SK-N-SH (cell line): Measurements from ENCODE around the gene UCK1. TPM values are rescaled to one million over a fixed set of nuclear protein-coding genes. Genes with fewer than 3 reads are reported as not detected.

Experiments
- CTCF ChIA-PET: fragments of 300-600, 350-600 bp; formaldehyde crosslinking; extraction: SDS; loops from one replicate; lab custom pipeline; 2021; lab: Yijun Ruan, JAX
- POLR2A ChIA-PET: fragments of 350-600 bp; sonication (Branson Sonifier 250); formaldehyde crosslinking; extraction: SDS; loops from one replicate; lab custom pipeline; 2020; ENCODE audit warnings: antibody characterized with exemption, inconsistent platforms; lab: Yijun Ruan, JAX
- DNase-seq: peaks from one replicate; pipeline ENCODE4 v3.0.0; 2012
- H2AFZ ChIP-seq: fragments of 200-600 bp; sonication (generic); 2 replicates; pipeline ENCODE4 v1.8.1; 2016; ENCODE audit warnings: antibody characterized with exemption, mild to moderate bottlenecking, low read depth
- H3F3A ChIP-seq: fragments of 200-600 bp; sonication (generic); replicated peaks from 2 replicates; pipeline ENCODE3; 2016; ENCODE audit warnings: antibody characterized with exemption, mild to moderate bottlenecking; ENCODE audit not compliant: insufficient read depth
- H3K27ac ChIP-seq, 2 experiments: fragments of 200-500 bp in 1 of 2; fragments of 200-600 bp in 1 of 2; sonication (Bioruptor generic) in 1 of 2; sonication (generic), shearing (Covaris generic) in 1 of 2; 2 replicates each; pipeline versions ENCODE4 v1.5.1 to v1.6.1; 2014 to 2016; ENCODE audit warnings: low read depth in 2 of 2, inconsistent platforms in 1 of 2, low read length in 1 of 2, mild to moderate bottlenecking in 1 of 2, mixed read lengths in 1 of 2
- H3K27me3 ChIP-seq: fragments of 200-600 bp; sonication (generic), shearing (Covaris generic); 2 replicates; pipeline ENCODE4 v1.6.1; 2016; ENCODE audit warnings: mixed run types; ENCODE audit not compliant: insufficient read depth
- H3K36me3 ChIP-seq, 2 experiments: fragments of 200-500 bp in 1 of 2; fragments of 200-600 bp in 1 of 2; sonication (Bioruptor generic) in 1 of 2; sonication (generic) in 1 of 2; replicated peaks in 1 of 2; 2 replicates each; pipeline versions ENCODE3 to v1.5.1; 2014 to 2016; ENCODE audit warnings: low read length in 1 of 2, mild to moderate bottlenecking in 1 of 2; ENCODE audit not compliant: insufficient read depth in 2 of 2, control insufficient read depth in 1 of 2
- H3K4me1 ChIP-seq, 2 experiments: fragments of 200-500 bp in 1 of 2; fragments of 200-600 bp in 1 of 2; sonication (Bioruptor generic) in 1 of 2; sonication (generic), shearing (Covaris generic) in 1 of 2; 2 replicates each; pipeline versions ENCODE4 v1.5.1 to v1.6.1; 2014 to 2016; ENCODE audit warnings: low read depth in 1 of 2, low read length in 1 of 2, mixed run types in 1 of 2; ENCODE audit not compliant: insufficient read depth in 2 of 2, control insufficient read depth in 1 of 2
- H3K4me2 ChIP-seq: fragments of 200-600 bp; sonication (generic), shearing (Covaris generic); 2 replicates; pipeline ENCODE4 v1.6.1; 2017; ENCODE audit warnings: mixed run types
- H3K4me3 ChIP-seq, 2 experiments: fragments of 200-500 bp in 1 of 2; fragments of 200-600 bp in 1 of 2; sonication (Bioruptor generic) in 1 of 2; sonication (generic), shearing (Covaris generic) in 1 of 2; 2 replicates each; pipeline versions ENCODE4 v1.5.1 to v1.8.1; 2014 to 2016; ENCODE audit warnings: low read depth in 2 of 2, inconsistent platforms in 1 of 2, low read length in 1 of 2, mild to moderate bottlenecking in 1 of 2, mixed read lengths in 1 of 2, moderate library complexity in 1 of 2
- H3K79me2 ChIP-seq: fragments of 200-600 bp; sonication (generic); 2 replicates; pipeline ENCODE4 v1.8.1; 2017; ENCODE audit warnings: mild to moderate bottlenecking; ENCODE audit not compliant: insufficient read depth
- H3K9ac ChIP-seq: fragments of 200-600 bp; sonication (generic); 2 replicates; pipeline ENCODE4 v1.6.1; 2017; ENCODE audit warnings: mixed run types
- H3K9me2 ChIP-seq: fragments of 200-600 bp; sonication (generic); 2 replicates; pipeline ENCODE4 v1.6.1; 2017; ENCODE audit warnings: mixed run types
- H3K9me3 ChIP-seq: fragments of 200-600 bp; sonication (generic); 2 replicates; pipeline ENCODE4 v1.6.1; 2017; ENCODE audit warnings: mixed run types, mild to moderate bottlenecking, moderate library complexity
- H4K20me1 ChIP-seq: fragments of 200-600 bp; sonication (generic); 2 replicates; pipeline ENCODE4 v1.6.1; 2017; ENCODE audit warnings: mild to moderate bottlenecking, mixed run types; ENCODE audit not compliant: insufficient read depth
- CTCF ChIP-seq: fragments of 200-600 bp; sonication (generic); IDR thresholded peaks from 2 replicates; pipeline ENCODE4 v1.6.1; 2017; ENCODE audit warnings: antibody characterized with exemption, mild to moderate bottlenecking, moderate library complexity
- ELF1 ChIP-seq: IDR thresholded peaks from 2 replicates; pipeline ENCODE4 v1.4.0; 2012
- EZH2phosphoT487 ChIP-seq: fragments of 200-600 bp; sonication (generic); IDR thresholded peaks from 2 replicates; pipeline ENCODE4 v1.6.1; 2017; ENCODE audit warnings: low read depth, mixed run types, mild to moderate bottlenecking, antibody characterized with exemption, moderate library complexity, borderline replicate concordance
- FOSL2 ChIP-seq: IDR thresholded peaks from 2 replicates; pipeline ENCODE4 v1.4.0; 2012; ENCODE audit warnings: low read depth, mild to moderate bottlenecking, moderate library complexity, borderline replicate concordance
- GATA2 ChIP-seq: sonication (generic); formaldehyde crosslinking; IDR thresholded peaks from 2 replicates; pipeline ENCODE4 v1.5.0; 2020; ENCODE audit warnings: mild to moderate bottlenecking, missing genetic modification reagents
- MEF2A ChIP-seq: IDR thresholded peaks from 2 replicates; pipeline ENCODE4 v1.4.0; 2012; ENCODE audit warnings: low read depth, borderline replicate concordance
- MXI1 ChIP-seq: IDR thresholded peaks from 2 replicates; pipeline ENCODE4 v1.6.1; 2012; ENCODE audit warnings: mild to moderate bottlenecking, low read depth, low read length, improper control_type of control experiment
- NFIC ChIP-seq: IDR thresholded peaks from 2 replicates; pipeline ENCODE4 v1.4.0; 2012; ENCODE audit warnings: borderline replicate concordance
- SIN3A ChIP-seq: IDR thresholded peaks from 2 replicates; pipeline ENCODE4 v1.6.1; 2012; ENCODE audit warnings: low read depth, mild to moderate bottlenecking, low read length, moderate library complexity, borderline replicate concordance
- TAF1 ChIP-seq: IDR thresholded peaks from 2 replicates; pipeline ENCODE4 v1.6.1; 2012; ENCODE audit warnings: low read depth, mild to moderate bottlenecking, low read length, moderate library complexity, borderline replicate concordance
- TCF12 ChIP-seq: IDR thresholded peaks from 2 replicates; pipeline ENCODE4 v1.4.0; 2012
- USF2 ChIP-seq: fragments of 150-350 bp; IDR thresholded peaks from 2 replicates; pipeline ENCODE4 v1.6.1; 2017; ENCODE audit warnings: antibody characterized with exemption, low read length, low read depth, borderline replicate concordance
- YY1 ChIP-seq: IDR thresholded peaks from 2 replicates; pipeline ENCODE4 v1.4.0; 2012; ENCODE audit warnings: low read depth, mild to moderate bottlenecking
- WGBS: methylation state at CpG from one replicate; pipeline ENCODE4 v1.1.6; 2017; ENCODE audit warnings: low lambda C conversion rate; 5-methylcytosine and 5-hydroxymethylcytosine counted together
- polyA plus RNA-seq, 3 experiments: library from polyadenylated mRNA; depleted of rRNA; stranded (reverse); fragments of >200 nt; gene quantifications; 2 replicates each; pipeline ENCODE4 v1.2.3, GENCODE V29; 2012
- TF ChIP-seq, protein P1 (sequence below): IDR thresholded peaks from 2 replicates; pipeline ENCODE4 v1.4.0; 2012; ENCODE audit warnings: low read depth, borderline replicate concordance
- TF ChIP-seq, protein P2 (sequence below): IDR thresholded peaks from 2 replicates; pipeline ENCODE4 v1.4.0; 2012; ENCODE audit warnings: low read depth, borderline replicate concordance
- TF ChIP-seq, protein P3 (sequence below): fragments of 150-350 bp; IDR thresholded peaks from 2 replicates; pipeline ENCODE4 v1.6.1; 2016; ENCODE audit warnings: mild to moderate bottlenecking, low read depth, low read length

UCK1 gene
- polyA plus RNA-seq, 1 of the 3 experiments (the other 2 are of a cell fraction), result 32.9 TPM

- no peak overlapping the region for H3K4me3 ChIP-seq
- H3K27ac ChIP-seq, result no peak overlapping the region
- no peaks in the 10 kb centered on the region for H4K20me1 ChIP-seq
- no peak for DNase-seq
- H3K36me3 ChIP-seq, result peaks cover 11 to 66% of the 10 kb centered on the region in 2 experiments
- CTCF ChIA-PET, result interaction anchor here (1.2 to 2.1 kb wide), 3 partner anchors 9 to 228 kb away, joined by 3 to 6 read pairs (median 3); partner anchors contain the start of gene POMT1
- POLR2A ChIA-PET, result no interaction called here
- TF ChIP-seq, protein P1, sequence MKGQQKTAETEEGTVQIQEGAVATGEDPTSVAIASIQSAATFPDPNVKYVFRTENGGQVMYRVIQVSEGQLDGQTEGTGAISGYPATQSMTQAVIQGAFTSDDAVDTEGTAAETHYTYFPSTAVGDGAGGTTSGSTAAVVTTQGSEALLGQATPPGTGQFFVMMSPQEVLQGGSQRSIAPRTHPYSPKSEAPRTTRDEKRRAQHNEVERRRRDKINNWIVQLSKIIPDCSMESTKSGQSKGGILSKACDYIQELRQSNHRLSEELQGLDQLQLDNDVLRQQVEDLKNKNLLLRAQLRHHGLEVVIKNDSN, result no peak
- TF ChIP-seq SIN3A (no peak), ELF1 (no peak), FOSL2 (no peak), TCF12 (no peak), EZH2phosphoT487 (no peak), NFIC (no peak), USF2 (no peak), TAF1 (no peak), CTCF (no peak), MEF2A (no peak), MXI1 (no peak), GATA2 (no peak), YY1 (no peak)
- TF ChIP-seq, protein P2, sequence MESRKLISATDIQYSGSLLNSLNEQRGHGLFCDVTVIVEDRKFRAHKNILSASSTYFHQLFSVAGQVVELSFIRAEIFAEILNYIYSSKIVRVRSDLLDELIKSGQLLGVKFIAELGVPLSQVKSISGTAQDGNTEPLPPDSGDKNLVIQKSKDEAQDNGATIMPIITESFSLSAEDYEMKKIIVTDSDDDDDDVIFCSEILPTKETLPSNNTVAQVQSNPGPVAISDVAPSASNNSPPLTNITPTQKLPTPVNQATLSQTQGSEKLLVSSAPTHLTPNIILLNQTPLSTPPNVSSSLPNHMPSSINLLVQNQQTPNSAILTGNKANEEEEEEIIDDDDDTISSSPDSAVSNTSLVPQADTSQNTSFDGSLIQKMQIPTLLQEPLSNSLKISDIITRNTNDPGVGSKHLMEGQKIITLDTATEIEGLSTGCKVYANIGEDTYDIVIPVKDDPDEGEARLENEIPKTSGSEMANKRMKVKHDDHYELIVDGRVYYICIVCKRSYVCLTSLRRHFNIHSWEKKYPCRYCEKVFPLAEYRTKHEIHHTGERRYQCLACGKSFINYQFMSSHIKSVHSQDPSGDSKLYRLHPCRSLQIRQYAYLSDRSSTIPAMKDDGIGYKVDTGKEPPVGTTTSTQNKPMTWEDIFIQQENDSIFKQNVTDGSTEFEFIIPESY, result no peak
- TF ChIP-seq, protein P3, sequence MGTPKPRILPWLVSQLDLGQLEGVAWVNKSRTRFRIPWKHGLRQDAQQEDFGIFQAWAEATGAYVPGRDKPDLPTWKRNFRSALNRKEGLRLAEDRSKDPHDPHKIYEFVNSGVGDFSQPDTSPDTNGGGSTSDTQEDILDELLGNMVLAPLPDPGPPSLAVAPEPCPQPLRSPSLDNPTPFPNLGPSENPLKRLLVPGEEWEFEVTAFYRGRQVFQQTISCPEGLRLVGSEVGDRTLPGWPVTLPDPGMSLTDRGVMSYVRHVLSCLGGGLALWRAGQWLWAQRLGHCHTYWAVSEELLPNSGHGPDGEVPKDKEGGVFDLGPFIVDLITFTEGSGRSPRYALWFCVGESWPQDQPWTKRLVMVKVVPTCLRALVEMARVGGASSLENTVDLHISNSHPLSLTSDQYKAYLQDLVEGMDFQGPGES, result no peak
- WGBS, result 96% methylated on average over 4 of the region's 6 CpGs
- H3K4me2 ChIP-seq, result no peak overlapping the region
- H3K9me2 ChIP-seq, result no peaks in the 10 kb centered on the region
- peaks cover 2% of the 10 kb centered on the region; the same call in 1 of the 2 replicates for H3K79me2 ChIP-seq
- H3K9me3 ChIP-seq, result no peaks in the 10 kb centered on the region
- no peaks in the 10 kb centered on the region for H3K4me1 ChIP-seq
- H3K27me3 ChIP-seq, result no peaks in the 10 kb centered on the region
- H3K9ac ChIP-seq, result no peak overlapping the region
- no peaks in the 10 kb centered on the region for H3F3A ChIP-seq
- no peak overlapping the region for H2AFZ ChIP-seq
Measured at GRCh38 chr9:131511880-131512279, 19.2 kb downstream of the UCK1 start.
